Activated T-cell treated with anti-CD3 and anti-CD28 coated beads for 4 hours (primary cell): Measurements from ENCODE around the gene SPTB.
"Not testable (repeated sequence)": the region's sequence is repeated elsewhere in the genome, so short reads cannot be mapped to it uniquely, and the experiment has no call there.

Source experiments
- DNase-seq: peaks from one replicate; pipeline ENCODE4 v3.0.0-alpha.2; 2020

Gene SPTB

GRCh38 chr14:64815257-64815656 lies 64.5 kb downstream of the SPTB start:
- no peak for DNase-seq

GRCh38 chr14:64812412-64812811 lies 67.3 kb downstream of the SPTB start:
- peak; percentile 31 for DNase-seq

GRCh38 chr14:64811676-64812075 lies 68.0 kb downstream of the SPTB start:
- no peak for DNase-seq

GRCh38 chr14:64808449-64808848 lies 71.3 kb downstream of the SPTB start:
- no peak for DNase-seq

- DNase-seq, result no peak
Observed at GRCh38 chr14:64807551-64807950, 72.2 kb downstream of the SPTB start.

GRCh38 chr14:64806862-64807495 lies 72.7 kb downstream of the SPTB start:
- no peak for DNase-seq

- no peak for DNase-seq
Observed at GRCh38 chr14:64806202-64806861, 73.4 kb downstream of the SPTB start.

GRCh38 chr14:64805646-64806045 lies 74.1 kb downstream of the SPTB start:
- not testable (repeated sequence) for DNase-seq

- DNase-seq, result no peak
Observed at GRCh38 chr14:64804754-64805260, 74.9 kb downstream of the SPTB start.

- no peak for DNase-seq
Observed at GRCh38 chr14:64801800-64802199, 77.9 kb downstream of the SPTB start.

- no peak for DNase-seq
Observed at GRCh38 chr14:64801046-64801445, 78.7 kb downstream of the SPTB start.

GRCh38 chr14:64800000-64800399 lies 79.7 kb downstream of the SPTB start:
- DNase-seq, result no peak

GRCh38 chr14:64799555-64799954 lies 80.2 kb downstream of the SPTB start:
- DNase-seq, result no peak

GRCh38 chr14:64796369-64796768 lies 83.3 kb downstream of the SPTB start:
- DNase-seq, result no peak

- DNase-seq, result no peak
Observed at GRCh38 chr14:64795921-64796320, 83.8 kb downstream of the SPTB start.

GRCh38 chr14:64795211-64795610 lies 84.5 kb downstream of the SPTB start:
- no peak for DNase-seq

GRCh38 chr14:64792871-64793560 lies 86.7 kb downstream of the SPTB start:
- DNase-seq, result no peak

- no peak for DNase-seq
Observed at GRCh38 chr14:64792231-64792630, 87.5 kb downstream of the SPTB start.

- no peak for DNase-seq
Observed at GRCh38 chr14:64790478-64790877, 89.2 kb downstream of the SPTB start.

GRCh38 chr14:64789696-64790095 lies 90.0 kb downstream of the SPTB start:
- no peak for DNase-seq

- DNase-seq, result no peak
Observed at GRCh38 chr14:64788706-64789105, 91.0 kb downstream of the SPTB start.

GRCh38 chr14:64787619-64788018 lies 92.1 kb downstream of the SPTB start:
- no peak for DNase-seq

GRCh38 chr14:64786296-64787149 lies 93.2 kb downstream of the SPTB start:
- DNase-seq, result no peak
